Measurements from ENCODE around the gene ARMC12. TPM values are rescaled to one million over a fixed set of nuclear protein-coding genes. Genes with fewer than 3 reads are reported as not detected.

Gene ARMC12
- total and polyA plus RNA-seq, 2 of the 4 experiments (the other 2 are of a cell fraction), result 0.18 to 0.74 TPM

DNA sequence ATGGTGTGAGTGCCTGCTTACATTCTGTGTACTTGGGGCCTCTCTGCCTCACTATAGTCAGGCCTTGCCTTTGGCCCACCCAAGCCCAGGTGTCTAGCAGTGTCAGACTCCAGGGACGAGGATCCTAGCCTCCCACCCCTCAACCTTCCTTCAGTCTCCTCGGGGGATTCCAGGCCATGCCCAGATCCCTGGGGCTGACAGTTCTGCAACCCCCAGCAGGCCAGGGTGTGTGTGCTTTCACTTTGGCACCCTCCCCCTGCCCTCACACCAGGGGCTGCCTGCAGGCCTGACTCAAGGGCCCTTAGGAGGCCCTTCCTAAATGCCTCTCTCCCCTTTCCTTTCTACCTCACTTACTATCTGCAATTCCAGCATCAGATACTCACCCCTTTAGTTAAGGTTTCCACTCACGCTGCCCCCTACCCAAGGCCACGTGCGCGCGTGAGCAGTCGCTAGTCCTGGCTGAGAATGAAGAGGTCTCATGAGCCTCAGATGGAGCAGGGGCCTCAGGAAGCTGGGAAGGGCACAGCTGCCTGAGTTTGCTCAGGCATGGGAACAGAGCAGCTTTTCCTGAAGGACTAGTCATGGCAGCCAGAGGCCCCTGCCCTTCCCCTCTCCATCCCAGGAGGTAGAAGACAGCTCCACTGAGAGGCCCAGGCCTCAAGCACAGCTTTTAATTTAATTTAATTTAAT lies 61.1 kb downstream of the ARMC12 start:
- dilution Hi-C loops (cut with HindIII; ENCODE audit: low sequenced_read_pairs, unreplicated experiment), result no loop called here
- H4K8ac ChIP-seq (ENCODE audit: low read depth in 2 of 2, low read length in 2 of 2), result no peak overlapping the region
- H2BK5ac ChIP-seq (ENCODE audit: low read depth, low read length, poor library complexity, severe bottlenecking), result no peak overlapping the region
- no TSS peak for BruUV-seq (replicated peaks)
- TF ChIP-seq RFX5 (IDR thresholded peaks at IDR 0.05; ENCODE audit: low read depth, low read length) (no peak), CHD1 (IDR thresholded peaks at IDR 0.05; ENCODE audit: low read depth, low read length) (no peak), POLR2A (IDR thresholded peaks at IDR 0.05; ENCODE audit: low read depth, low read length) (no peak), SMC3 (IDR thresholded peaks at IDR 0.05; ENCODE audit: low read depth, low read length) (no peak), ELK1 (IDR thresholded peaks at IDR 0.05; ENCODE audit: borderline replicate concordance, low read depth, low read length) (no peak), BHLHE40 (IDR thresholded peaks at IDR 0.05; ENCODE audit: low read depth, low read length) (no peak), RAD21 (IDR thresholded peaks at IDR 0.05; ENCODE audit: low read length) (no peak), CTCF (conservative IDR thresholded peaks at IDR 0.05; ENCODE audit: low read depth, low read length) (no peak), CEBPB (IDR thresholded peaks at IDR 0.05; ENCODE audit: low read depth, low read length) (no peak), MAFK (IDR thresholded peaks at IDR 0.05; ENCODE audit: low read depth, low read length) (no peak), MAZ (IDR thresholded peaks at IDR 0.05; ENCODE audit: borderline replicate concordance, low read depth, low read length) (no peak), MXI1 (IDR thresholded peaks at IDR 0.05; ENCODE audit: borderline replicate concordance, low read depth, low read length) (no peak), FOS (IDR thresholded peaks at IDR 0.05; ENCODE audit: low read depth, low read length) (no peak), NFE2L2 (IDR thresholded peaks at IDR 0.05; ENCODE audit: low read depth, low read length) (no peak), RCOR1 (IDR thresholded peaks at IDR 0.05; ENCODE audit: insufficient replicate concordance, low read length) (no peak)
- TF ChIP-seq, protein P1, sequence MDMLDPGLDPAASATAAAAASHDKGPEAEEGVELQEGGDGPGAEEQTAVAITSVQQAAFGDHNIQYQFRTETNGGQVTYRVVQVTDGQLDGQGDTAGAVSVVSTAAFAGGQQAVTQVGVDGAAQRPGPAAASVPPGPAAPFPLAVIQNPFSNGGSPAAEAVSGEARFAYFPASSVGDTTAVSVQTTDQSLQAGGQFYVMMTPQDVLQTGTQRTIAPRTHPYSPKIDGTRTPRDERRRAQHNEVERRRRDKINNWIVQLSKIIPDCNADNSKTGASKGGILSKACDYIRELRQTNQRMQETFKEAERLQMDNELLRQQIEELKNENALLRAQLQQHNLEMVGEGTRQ (IDR thresholded peaks at IDR 0.05; ENCODE audit: low read depth, low read length), result no peak
- ATAC-seq (ENCODE audit: low read depth), result no peak
- no peak overlapping the region for H4K5ac ChIP-seq (ENCODE audit: low read depth, low read length)
- H4K91ac ChIP-seq (ENCODE audit: insufficient read depth, low read depth, low read length), result no peak overlapping the region
- H2AFZ ChIP-seq (replicated peaks; ENCODE audit: low read length, poor library complexity), result no peak overlapping the region
- H3K4me3 ChIP-seq (ENCODE audit: insufficient read depth, low read depth, low read length), result no peak overlapping the region
- H3K36me3 ChIP-seq (ENCODE audit: control insufficient read depth, insufficient read depth, low read length), result no peaks in the 10 kb centered on the region
- no peaks in the 10 kb centered on the region for H3K79me1 ChIP-seq (ENCODE audit: low read depth in 1 of 2, low read length in 2 of 2)
- H3K27ac ChIP-seq (ENCODE audit: insufficient read depth, low read length), result no peak overlapping the region
- in situ Hi-C loops (cut with MboI; ENCODE audit: low sequenced_read_pairs), result no loop called here
- H4K20me1 ChIP-seq (ENCODE audit: insufficient read depth, low read length), result no peaks in the 10 kb centered on the region
- H2BK20ac ChIP-seq (ENCODE audit: low read depth, low read length), result no peak overlapping the region
- no peak overlapping the region for H3K14ac ChIP-seq (replicated peaks; ENCODE audit: low read depth, low read length)
- H3K56ac ChIP-seq (ENCODE audit: extremely low read depth, insufficient read depth, low read length), result no peak overlapping the region
- H2BK15ac ChIP-seq (ENCODE audit: low read depth, low read length), result no peak overlapping the region
- CTCF ChIA-PET, result interaction anchor here (1.5 to 2.2 kb wide), 2 partner anchors 11 kb away, joined by 4 to 7 read pairs; no protein-coding TSS in a partner anchor
- POLR2A ChIA-PET (ENCODE audit: unreplicated experiment), result no interaction called here
- H3K9me1 ChIP-seq (ENCODE audit: insufficient read depth, low read length), result no peaks in the 10 kb centered on the region; the same call in 1 of the 2 replicates
- WGBS, 2 experiments (ENCODE audit: extremely low coverage in 2 of 2, insufficient read length in 1 of 2), result 56% methylated on average over 8 of the region's 8 CpGs; no CpG with 5 or more reads in 1 of the 2 experiments
- no peak for DNase-seq
- no peak overlapping the region for H2AK5ac ChIP-seq (ENCODE audit: low read depth, low read length)
- H3K27me3 ChIP-seq (ENCODE audit: control insufficient read depth, insufficient read depth, low read length), result peaks cover 41% of the 10 kb centered on the region
- intact Hi-C loops (cut with micrococcal nuclease), result loop anchor here (1.0 kb wide), 1 partner anchor 11 kb away; no protein-coding TSS in a partner anchor
- no peaks in the 10 kb centered on the region for H3K9me3 ChIP-seq (ENCODE audit: control insufficient read depth, insufficient read depth, low read length)
- H3K9ac ChIP-seq (ENCODE audit: low read depth, low read length), result no peak overlapping the region
- H3K4me2 ChIP-seq (ENCODE audit: low read depth, low read length), result no peak overlapping the region
- no peak overlapping the region for H2BK120ac ChIP-seq (ENCODE audit: low read depth, low read length)
- H3K4me1 ChIP-seq (ENCODE audit: control insufficient read depth, insufficient read depth, low read length), result no peaks in the 10 kb centered on the region
- no peak overlapping the region for H3K18ac ChIP-seq (ENCODE audit: low read depth, low read length)
- no peak overlapping the region for H3K4ac ChIP-seq (ENCODE audit: low read depth, low read length)
- H3K23ac ChIP-seq (ENCODE audit: low read depth, low read length), result no peak overlapping the region
- no peak overlapping the region for H2AK9ac ChIP-seq (replicated peaks; ENCODE audit: low read depth, low read length, poor library complexity)
